Head of caudate nucleus (tissue), 42 donors: ENCODE results near the gene THOC1.
"Not testable (repeated sequence)": the region's sequence is repeated elsewhere in the genome, so short reads cannot be mapped to it uniquely, and the experiment has no call there.

Source experiments
- DNase-seq, 42 donors: peaks; one replicate each; pipeline versions ENCODE4 v3.0.0 to v3.0.0-alpha.2; 2020 to 2021; ENCODE audit warnings: mixed read lengths in 7 of 42
- intact Hi-C: fragments of 100-400 bp; cut with DNase I; formaldehyde crosslinking; loops from one replicate; pipeline ENCODE4 v1.15.0; 2022

Gene THOC1, protein sequence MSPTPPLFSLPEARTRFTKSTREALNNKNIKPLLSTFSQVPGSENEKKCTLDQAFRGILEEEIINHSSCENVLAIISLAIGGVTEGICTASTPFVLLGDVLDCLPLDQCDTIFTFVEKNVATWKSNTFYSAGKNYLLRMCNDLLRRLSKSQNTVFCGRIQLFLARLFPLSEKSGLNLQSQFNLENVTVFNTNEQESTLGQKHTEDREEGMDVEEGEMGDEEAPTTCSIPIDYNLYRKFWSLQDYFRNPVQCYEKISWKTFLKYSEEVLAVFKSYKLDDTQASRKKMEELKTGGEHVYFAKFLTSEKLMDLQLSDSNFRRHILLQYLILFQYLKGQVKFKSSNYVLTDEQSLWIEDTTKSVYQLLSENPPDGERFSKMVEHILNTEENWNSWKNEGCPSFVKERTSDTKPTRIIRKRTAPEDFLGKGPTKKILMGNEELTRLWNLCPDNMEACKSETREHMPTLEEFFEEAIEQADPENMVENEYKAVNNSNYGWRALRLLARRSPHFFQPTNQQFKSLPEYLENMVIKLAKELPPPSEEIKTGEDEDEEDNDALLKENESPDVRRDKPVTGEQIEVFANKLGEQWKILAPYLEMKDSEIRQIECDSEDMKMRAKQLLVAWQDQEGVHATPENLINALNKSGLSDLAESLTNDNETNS

GRCh38 chr18:267688-268552 is at the start of gene THOC1:
Gene THOC1, minus strand, starts transcription at chr18:268047. Its CDS starts 28 bp downstream, at chr18:268019.
- peak; percentile 92 to 98 (median 96) for DNase-seq
- intact Hi-C loops = loop anchor here (5.0 kb wide), 1 partner anchor 111 kb away; the partner anchor contains the start of gene USP14

GRCh38 chr18:317618-318017 is 49.8 kb upstream of the THOC1 start:
- peak in 1 of 42 donors; percentile 27 for DNase-seq
- intact Hi-C loops = no loop called here

- intact Hi-C loops = no loop called here
- DNase-seq = no peak
Observed at GRCh38 chr18:316393-316792, 48.5 kb upstream of the THOC1 start.

DNA sequence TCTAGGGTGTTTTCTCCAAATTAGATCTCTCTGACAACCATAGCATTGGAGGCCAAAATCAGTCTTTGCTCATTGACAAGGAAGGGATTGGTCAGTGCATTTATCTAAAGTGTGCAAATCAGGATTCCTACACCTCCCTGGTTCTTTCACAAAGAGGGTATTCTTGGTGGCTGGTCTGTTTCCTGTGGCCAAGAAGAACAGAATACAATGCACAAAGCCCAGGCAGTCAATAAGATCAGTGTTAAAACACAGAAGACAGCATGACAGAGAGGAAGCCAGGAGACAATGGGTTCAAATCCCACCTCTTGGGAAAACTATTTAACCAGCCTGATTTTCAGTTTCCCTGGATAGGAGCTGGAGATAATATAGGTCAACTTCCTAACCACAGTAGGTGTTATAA is 46.1 kb upstream of the THOC1 start:
- intact Hi-C loops = no loop called here
- no peak for DNase-seq

- no peak for DNase-seq
- intact Hi-C loops = no loop called here
Observed at GRCh38 chr18:312415-312814, 44.6 kb upstream of the THOC1 start.

- intact Hi-C loops = no loop called here
- DNase-seq = no peak
Observed at GRCh38 chr18:310042-310441, 42.2 kb upstream of the THOC1 start.

- intact Hi-C loops = not testable (repeated sequence)
Observed at GRCh38 chr18:308086-308485, 40.2 kb upstream of the THOC1 start.

DNA sequence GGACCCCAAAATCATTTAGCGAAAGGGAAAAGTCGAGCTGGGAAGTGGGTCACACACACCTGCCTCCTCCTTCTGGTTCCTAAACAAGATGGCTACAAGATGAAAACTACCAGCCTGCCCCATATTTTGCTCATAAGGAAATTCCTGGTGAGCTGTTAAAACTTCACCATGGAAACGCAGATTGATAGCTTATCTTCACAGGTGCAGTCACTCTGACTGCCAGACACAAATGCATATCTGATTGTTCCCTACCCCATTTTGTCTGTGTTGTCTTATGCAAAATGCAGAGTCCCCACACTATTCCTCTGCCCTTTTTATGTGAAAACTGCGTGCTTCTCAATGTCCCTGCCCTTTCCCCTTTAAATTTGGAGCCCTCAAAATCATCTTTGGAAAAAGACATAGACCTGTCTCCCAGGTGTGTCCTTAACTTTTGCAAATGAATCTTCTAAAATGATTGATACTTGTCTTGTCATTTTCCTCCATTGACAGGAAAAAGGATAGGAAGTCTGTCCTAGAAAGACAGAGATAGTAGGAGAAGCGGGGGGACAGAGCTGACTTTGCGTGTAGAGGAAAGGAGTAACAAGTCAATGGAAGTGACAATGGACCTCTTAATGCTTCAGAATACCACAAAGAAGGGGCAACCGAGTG is 38.9 kb upstream of the THOC1 start:
- no peak for DNase-seq
- intact Hi-C loops = no loop called here

More at GRCh38 chr18:308086-308485, 40.2 kb upstream of the THOC1 start:
- not testable (repeated sequence) for DNase-seq

GRCh38 chr18:305003-305501 is 37.2 kb upstream of the THOC1 start:
- DNase-seq = no peak
- intact Hi-C loops = no loop called here

DNA sequence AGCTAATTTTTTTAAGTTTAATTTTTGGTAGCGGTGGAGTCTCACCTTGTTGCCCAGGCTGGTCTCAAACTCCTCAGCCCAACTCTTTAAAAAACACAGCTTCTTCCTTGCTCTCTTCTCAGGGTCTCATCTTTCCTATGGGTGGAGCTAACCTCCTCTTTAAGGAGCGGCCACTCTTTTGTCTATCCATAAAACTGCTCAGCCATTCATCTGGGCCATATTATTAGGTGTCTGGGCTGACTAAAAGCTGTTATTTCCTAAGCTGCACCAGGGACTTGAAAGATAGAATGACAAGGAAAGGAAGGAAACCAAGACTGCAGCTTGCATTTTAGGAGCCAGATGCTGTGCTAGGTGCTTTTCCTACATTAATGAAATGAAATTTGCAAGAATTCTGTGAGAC is 35.8 kb upstream of the THOC1 start:
- no peak for DNase-seq
- intact Hi-C loops = no loop called here

DNA sequence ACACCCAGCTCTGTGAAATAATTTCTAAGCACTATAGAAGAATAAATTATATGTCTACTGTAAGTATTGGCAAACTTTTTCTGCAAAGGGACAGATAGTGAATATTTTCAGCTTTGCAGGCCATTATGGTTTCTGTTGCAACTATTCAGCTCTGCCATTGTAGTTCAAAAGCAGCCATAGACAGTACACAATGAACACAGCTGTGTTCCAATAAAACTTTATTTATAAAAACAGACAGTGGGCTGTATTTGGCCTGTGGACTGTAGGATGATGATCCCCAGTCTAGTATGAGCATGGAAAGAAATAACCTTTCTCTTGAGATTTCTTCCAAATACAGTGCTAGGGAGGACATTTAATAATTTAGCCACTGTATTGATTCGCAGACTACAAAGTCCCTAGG is 35.2 kb upstream of the THOC1 start:
- intact Hi-C loops = no loop called here
- DNase-seq = no peak

- intact Hi-C loops = no loop called here
- DNase-seq = no peak
Observed at GRCh38 chr18:302097-302496, 34.2 kb upstream of the THOC1 start.

GRCh38 chr18:297936-298335 is 30.1 kb upstream of the THOC1 start:
- intact Hi-C loops = no loop called here
- no peak for DNase-seq

- intact Hi-C loops = no loop called here
- DNase-seq = no peak
Observed at GRCh38 chr18:295756-296490, 28.1 kb upstream of the THOC1 start.

DNA sequence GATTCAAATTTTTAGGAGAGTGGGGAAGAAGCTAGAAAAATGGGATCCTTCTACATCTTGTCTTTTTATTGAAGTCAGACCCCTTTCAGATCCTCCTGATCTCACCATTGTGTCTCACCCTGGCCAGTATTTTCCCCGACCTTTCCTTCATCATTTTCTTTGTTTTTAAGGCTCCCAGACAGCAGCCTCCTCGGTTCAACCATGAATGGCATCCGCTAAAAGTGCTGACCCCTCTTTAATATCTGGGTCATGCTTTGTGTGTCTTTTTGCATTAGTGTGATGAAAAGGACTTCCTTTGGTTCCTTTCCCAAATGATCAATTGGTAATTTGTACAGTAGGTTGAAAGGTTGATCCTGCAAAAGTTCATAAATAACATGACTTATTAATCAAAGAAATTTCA is 26.7 kb upstream of the THOC1 start:
- intact Hi-C loops = loop anchor here (5.0 kb wide), 1 partner anchor 323 kb away; no protein-coding TSS in a partner anchor
- DNase-seq = no peak

- intact Hi-C loops = loop anchor here (5.0 kb wide), 1 partner anchor 324 kb away; no protein-coding TSS in a partner anchor
- DNase-seq = no peak
Observed at GRCh38 chr18:293536-293935, 25.7 kb upstream of the THOC1 start.

DNA sequence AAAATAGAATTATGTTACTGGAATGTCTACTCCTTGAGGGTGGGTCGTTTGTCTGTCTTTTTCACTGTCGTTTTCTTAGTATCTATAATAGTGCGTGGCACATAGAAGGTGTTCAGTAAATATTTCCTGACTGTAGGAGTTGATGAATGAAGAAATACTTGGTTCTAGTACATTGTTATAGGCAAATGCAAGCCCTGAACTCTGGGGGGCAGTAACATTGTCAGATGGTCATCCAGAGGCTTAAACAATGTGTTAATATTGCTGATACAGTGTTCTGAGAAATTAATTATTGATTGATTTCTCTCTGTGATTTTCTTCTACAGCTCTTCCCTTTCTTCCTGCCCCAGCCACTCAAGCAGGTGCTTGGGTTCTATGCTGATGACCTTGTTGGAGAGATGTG is 24.4 kb upstream of the THOC1 start:
- intact Hi-C loops = loop anchor here (5.0 kb wide), 1 partner anchor 325 kb away; no protein-coding TSS in a partner anchor
- DNase-seq = no peak

GRCh38 chr18:289970-290369 is 22.1 kb upstream of the THOC1 start:
- intact Hi-C loops = loop anchor here (5.0 kb wide), 1 partner anchor 327 kb away; no protein-coding TSS in a partner anchor
- not testable (repeated sequence) for DNase-seq
